Measurements from ENCODE around the gene ELAVL1. TPM values are rescaled to one million over a fixed set of nuclear protein-coding genes. Genes with fewer than 3 reads are reported as not detected.
"Not testable (repeated sequence)": the region's sequence is repeated elsewhere in the genome, so short reads cannot be mapped to it uniquely, and the experiment has no call there.

Gene ELAVL1
- total RNA-seq, 1 donor from 2014 or later, result 55.1 TPM

DNA sequence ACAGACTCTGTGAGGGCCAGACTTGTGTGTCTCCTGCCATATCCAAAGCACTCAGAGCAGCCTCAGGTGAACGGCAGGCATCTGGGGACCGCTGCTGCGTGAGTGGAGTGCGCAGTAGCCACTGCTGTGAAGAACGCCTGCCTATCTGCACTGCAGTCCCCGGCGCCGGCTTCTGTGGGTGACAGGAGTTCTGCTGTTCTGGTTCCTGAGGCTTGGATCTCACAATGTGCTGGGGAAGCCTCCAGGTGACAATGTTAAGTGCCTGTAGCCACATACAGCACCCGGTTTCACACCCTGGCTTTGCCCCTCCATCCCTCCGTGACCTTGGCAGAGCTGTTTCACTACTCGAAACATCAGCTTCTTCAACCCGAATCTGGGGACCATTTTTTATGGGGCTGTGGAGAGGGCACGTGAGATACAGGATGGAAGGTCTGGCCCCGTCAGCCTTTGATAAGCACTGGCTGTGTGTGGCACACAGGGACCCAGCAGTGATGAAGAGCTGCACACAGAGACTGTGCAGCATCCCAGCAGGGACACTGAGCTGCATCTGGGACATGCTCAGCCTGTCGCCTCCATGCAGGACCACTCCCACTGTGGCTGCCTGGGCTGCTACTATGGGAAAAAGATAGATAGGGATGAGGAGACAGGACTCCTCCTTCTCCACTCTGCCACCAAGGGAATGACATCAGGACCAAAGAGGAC lies 28.3 kb downstream of the ELAVL1 start:
- no peak for ATAC-seq
- intact Hi-C loops (cut with DNase I), result no loop called here
- no peak for DNase-seq (ENCODE audit: missing footprints)

DNA sequence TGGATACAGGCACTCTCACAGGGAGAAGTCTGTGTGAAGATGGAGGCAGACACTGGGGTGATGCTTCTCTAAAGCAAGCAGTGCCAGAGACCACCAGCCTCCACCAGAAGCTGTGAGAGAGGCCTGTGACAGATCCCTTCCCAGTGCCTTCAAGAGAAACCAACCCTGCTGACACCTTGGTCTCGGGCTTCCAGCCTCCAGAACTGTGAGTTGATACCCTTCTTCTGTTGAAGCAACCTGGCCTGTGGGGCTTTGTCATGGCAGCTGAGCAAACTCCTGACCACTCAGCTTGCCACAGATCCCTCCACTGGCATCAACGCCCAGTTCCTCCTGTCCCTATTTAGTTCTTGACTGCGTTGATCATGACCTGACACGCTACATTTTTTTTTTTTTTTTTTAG lies 29.0 kb downstream of the ELAVL1 start:
- intact Hi-C loops (cut with DNase I), result no loop called here
- DNase-seq (ENCODE audit: missing footprints), result no peak
- no peak for ATAC-seq

DNA sequence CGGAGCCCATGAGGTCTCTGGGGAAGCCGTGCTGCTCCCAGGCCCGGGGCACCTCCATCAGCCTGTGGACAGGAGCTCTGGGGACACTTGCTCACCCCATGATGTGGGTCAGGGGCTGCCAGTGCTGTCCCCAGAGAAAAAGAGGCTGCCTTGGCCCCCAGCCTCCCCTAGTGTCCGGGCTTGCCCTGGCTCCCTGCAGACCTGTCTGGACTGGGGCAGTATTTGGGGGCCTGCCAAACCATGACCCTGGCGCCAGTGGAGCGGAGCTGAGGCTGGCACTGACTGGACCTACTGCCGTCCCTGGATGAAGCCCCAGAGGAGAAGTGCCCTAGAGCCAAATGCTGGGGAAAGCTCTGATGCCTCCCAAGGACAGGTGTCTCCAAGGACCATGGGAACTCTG lies 30.4 kb downstream of the ELAVL1 start:
- intact Hi-C loops (cut with DNase I), result no loop called here
- peak; percentile 61 for ATAC-seq
- DNase-seq (ENCODE audit: missing footprints), result no peak

DNA sequence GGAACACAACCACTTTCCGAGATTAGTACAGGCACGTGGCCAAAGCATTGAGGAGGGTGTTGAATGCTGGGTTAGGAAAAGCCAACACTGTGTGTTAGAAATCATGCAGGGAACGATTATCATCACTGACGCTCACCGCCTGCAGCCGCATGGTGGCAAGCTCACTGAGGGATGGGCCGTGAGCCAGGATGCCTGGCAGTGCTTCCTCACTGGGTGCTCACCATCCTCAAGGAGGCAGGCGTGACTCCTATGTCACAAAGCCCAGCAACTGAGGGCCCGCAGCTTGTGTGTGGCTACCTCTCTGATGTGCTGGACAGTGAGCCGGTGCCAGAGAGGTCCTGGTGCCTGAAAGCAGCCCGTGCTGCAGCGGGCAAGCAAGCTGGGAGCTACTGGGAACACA lies 31.6 kb downstream of the ELAVL1 start:
- peak; percentile 78 for DNase-seq (ENCODE audit: missing footprints)
- peak; percentile 81 for ATAC-seq
- intact Hi-C loops (cut with DNase I), result loop anchor here (1.0 to 5.0 kb wide), 3 partner anchors 23 to 278 kb away; no protein-coding TSS in a partner anchor

DNA sequence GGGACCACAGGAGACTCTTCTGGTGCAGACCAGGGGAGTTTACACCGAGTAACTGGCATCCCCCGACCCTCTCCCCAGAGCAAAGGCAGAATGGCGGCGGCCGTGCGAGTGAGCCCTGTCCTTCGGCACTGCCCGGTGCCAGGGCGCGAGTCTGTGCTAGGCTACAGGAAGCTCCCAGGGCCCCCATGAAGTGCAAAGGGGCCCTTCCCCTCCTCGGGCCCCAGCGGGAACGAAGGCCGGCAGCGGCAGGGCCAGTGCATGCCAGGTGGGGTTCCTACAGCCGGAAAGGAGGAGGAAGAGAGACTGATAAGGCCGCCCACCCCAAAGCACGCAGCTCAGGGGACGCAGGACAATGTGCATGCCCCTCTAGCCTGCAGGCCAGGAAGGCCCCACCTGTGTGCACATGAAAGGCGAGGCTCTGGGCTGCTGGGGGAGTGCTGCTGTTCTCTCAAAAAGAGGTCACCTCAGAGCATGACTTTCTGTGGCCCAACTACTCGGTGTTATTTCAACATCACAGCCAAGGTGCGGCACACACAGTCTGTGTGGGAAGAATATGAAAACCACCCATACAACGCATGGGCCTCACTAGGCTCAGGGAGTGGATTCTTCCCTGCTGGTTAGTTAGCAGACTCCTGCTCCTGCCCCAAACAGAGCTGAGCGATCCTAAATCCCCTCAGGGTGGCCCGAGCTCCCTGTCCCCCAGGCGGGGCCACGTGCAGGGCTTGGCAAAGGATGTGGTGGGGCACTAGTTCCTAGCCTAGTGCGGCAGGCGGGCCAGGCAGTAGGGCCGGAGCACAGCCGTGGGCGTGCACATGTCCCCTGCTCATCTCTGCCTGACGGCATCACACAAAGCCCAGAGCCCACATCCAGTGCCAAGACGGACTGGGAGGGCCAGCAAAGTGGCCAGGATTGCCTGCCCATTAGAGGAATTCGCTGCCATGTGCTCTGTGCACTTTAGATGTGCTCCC lies 33.6 kb downstream of the ELAVL1 start:
- ATAC-seq, result no peak
- intact Hi-C loops (cut with DNase I), result loop anchor here (5.0 kb wide), 1 partner anchor 280 kb away; no protein-coding TSS in a partner anchor
- no peak for DNase-seq (ENCODE audit: missing footprints)

DNA sequence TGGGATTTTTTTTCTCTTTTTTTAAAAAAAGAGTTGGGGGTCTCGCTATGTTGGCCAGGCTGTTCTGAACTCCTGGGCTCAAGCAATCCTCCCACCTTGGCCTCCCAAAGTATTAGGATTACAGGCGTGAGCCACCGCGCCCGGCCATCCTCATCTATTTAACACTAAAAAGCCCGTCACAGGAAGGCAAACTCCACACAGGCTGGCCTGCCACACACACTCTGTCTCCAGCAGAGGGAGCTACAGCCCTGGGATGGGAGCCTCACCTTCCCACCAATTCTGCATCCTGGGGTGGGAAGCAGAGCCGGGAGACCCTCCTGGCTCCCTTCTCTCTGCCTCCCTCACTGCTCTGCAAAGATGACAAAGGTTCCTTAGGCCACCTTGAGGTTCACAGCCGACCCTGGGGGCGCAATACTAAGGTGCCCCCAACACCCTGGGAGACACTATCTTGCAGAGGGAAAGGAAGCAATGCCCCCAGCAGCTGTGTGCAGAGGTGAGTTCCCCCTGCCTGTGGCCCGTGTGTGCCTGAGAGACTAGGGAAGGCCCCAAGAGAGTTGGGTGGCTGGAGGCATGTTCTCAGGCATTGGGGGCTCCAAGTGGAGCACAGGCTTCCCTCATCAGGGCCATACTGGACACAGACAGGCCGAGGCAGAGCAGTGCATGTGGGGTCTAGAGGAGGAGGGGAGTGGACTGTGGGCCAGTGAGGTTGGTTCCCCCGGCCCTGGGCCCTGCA lies 34.6 kb downstream of the ELAVL1 start:
- ATAC-seq, result no peak
- no peak for DNase-seq (ENCODE audit: missing footprints)
- intact Hi-C loops (cut with DNase I), result loop anchor here (5.0 kb wide), 1 partner anchor 281 kb away; no protein-coding TSS in a partner anchor

DNA sequence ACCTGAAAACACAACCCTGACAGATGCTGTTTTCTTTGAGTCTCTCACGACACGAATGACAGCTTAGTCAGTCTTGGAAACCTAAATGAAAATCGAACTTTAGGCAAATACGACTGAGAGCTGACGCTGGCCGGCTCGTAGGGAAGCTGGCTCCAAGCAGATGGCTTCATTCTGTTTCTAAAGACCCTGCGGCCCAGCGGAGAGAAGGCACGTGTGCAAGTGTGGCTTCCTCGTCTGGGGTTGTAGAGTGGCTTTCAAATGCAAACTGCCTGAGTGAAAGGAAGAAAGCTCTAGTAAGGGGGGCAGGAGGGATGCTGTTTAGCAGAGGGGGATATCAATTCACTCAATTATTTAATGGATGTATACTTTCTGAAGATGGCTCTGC lies 35.9 kb downstream of the ELAVL1 start:
- intact Hi-C loops (cut with DNase I), result no loop called here
- no peak for ATAC-seq
- no peak for DNase-seq (ENCODE audit: missing footprints)

DNA sequence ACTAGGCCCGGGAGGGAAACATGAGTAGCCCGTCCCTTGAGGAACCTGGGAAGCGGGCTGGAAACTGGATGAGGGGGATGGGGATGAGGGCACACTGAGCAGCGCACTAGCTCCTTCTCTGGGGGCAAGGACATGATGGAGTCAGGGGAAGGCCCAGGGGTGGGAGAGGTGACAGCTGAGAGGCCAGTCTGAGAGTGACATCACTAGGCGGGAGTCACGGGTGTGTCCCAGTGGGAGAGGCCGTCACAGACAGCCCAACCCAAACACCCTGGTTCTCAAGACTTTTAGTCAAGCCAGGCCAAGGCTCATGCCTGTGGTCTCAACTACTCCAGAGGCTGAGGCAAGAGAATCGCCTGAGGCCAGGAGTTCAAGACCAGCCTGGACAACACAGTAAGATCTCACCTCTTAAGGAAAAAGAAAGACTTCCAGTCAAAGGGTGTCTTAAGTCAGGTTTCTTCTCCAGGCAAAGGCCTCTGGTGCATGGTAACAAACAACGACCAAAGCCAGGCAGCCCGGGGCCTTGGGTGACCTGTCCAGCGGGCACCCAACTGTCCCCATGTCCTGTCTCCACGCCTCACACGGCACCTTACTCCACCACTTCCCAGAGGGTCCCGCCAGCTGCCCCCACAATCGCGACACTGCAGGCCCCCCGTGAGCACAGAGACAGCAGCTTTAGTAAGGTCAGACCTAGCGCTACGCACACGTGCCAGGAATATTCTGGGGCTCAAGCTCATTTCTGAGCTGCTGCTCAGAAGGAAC lies 36.5 kb downstream of the ELAVL1 start:
- intact Hi-C loops (cut with DNase I), result no loop called here
- ATAC-seq (no peak), DNase-seq (ENCODE audit: missing footprints) (no peak)

DNA sequence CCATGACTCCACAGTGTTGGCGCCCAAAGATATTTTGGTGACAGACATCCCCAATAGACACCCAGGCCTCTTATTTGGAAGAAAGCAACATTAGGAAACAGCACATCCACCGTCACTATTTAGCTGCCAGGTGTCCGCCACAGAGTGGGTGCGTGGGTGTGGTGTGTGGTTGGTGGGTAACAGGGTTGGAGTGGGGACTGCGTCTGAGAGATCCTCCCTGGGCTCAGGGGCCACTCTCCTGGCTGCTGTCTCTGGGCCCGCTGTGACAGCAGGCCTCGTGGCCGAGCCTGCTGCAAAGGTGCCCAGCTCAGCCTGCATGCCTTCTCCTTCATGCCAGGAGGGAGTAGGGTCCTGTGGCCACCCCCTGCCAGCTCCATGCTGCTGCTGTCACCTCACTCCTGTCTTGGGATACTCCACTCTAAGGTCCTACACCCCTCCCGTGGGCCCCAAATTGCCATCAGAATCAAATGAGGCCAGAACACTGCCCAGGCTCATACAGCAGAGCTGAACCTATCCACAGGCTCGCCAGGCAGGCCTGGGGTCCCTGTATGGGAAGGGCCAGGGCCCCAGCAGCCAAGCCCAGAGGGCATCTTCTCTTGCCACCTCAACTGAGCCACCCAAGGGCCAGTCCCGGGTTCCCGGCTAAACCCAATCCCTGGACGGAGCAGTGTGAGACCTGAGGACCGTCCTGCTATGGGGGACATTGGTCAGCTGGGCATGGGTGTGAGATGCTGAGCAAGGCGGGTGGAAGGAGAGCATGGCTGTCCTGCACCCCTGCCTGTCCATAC lies 37.2 kb downstream of the ELAVL1 start:
- ATAC-seq, result no peak
- no peak for DNase-seq (ENCODE audit: missing footprints)
- intact Hi-C loops (cut with DNase I), result no loop called here

DNA sequence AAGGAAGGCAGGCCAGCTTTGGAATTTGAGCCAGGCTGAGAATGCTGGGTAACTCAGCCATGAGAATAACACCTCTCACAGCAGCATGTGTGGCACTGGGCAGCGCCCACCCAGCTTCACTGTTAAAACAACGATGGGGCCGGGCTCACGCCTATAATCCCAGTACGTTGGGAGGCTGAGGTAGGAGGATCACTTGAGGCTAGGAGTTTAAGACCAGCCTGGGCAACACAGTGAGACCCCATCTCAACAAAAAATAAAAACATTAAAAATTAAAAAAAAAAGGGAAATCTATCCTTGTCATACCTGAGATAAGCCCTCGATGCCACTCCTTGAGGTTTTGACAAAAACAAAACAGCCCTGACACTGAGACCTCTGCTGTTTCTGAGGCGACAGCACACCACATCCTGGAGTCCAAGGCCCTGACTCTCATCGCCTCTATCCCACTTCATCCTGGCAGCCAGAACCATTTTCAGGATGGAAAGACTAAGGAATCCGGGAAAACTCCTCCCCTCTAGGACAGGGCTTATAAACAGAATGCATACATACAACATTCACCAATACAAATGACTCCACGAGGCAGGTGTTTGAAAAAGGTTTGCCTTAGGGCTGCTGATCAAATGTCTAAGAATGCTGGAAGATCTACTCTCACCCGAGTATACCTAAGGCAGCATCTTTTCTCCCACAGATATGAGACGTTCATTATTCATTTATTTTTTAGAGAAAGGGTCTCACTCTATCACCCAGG lies 39.3 kb downstream of the ELAVL1 start:
- no peak for ATAC-seq
- intact Hi-C loops (cut with DNase I), result no loop called here
- no peak for DNase-seq (ENCODE audit: missing footprints)

DNA sequence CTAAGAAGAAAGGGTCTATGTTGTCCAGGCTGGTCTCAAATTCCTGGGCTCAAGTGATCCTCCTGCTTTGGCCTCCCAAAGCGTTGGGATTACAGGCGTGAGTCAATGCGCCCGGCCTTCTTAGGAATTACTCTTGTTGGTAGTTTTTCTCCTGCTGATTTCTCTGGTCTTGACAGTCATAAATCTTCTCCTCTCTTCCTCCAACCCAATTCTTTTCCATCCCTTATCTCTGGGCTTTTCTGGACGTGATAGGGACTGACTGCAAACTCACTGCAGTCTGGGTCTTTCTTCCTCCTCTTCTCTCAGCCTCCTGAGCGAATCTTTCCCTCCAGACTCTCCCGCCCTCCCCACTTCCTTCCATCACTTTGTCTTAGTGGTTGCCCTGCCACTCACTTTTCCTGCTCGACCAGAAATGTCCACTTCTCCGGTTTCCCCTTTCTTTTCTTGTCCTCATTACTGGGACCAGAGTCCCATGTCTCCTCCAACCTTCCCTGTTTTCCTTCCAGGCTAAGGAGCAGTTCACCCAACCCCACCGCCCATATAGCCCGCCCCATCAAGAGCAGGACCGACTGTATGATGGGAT lies 40.1 kb downstream of the ELAVL1 start:
- ATAC-seq, result no peak
- DNase-seq (ENCODE audit: missing footprints), result no peak

DNA sequence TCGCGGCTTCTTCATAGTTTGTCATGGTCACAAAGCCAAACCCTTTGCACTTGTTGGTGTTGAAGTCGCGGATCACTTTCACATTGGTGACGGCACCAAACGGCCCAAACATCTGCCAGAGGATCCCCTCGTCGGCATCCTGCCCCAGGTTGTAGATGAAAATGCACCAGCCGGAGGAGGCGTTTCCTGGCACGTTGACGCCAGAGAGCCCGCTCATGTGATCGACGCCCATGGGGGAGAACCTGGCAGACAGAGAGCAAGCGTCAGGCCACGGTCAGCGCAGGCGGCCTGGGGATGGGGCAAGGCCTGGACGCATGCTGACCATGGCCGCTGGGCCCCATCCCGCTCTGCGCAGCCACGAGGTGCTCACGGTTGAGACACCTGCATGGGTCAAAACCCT lies 41.9 kb downstream of the ELAVL1 start:
- ATAC-seq, result no peak
- intact Hi-C loops (cut with DNase I), result no loop called here
- peak; percentile 64 for DNase-seq (ENCODE audit: missing footprints)

More for the DNA sequence above, 40.1 kb downstream of the ELAVL1 start:
- intact Hi-C loops (cut with DNase I), result no loop called here

DNA sequence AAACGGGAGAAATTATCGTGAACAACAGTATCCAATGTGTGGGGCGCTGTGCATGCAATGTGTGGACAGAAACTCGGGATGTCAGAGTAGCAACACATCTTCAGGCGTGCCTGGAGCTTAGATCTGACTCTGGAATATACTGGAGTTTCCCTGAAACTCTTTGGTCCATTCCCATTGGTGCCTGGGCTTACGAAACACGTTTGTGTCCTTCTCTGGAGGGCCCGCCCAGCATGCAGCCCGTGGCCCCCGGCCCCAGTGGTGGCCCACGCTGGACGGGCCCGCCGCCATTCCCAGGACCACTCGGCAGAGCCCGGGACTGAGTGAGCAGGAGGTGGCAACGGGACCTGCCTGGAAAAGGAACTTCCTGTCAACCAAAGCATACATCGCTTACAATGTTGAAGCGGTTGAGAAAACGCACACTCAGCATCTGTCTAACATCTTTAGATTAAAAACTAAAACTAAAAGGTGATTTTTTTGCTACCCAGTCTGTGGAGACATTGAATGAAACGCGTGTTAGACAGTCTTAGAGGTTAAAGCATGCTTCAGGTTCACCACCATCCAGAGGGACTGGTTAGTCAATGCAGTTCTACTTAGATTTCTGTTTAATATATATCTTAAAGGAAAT lies 42.7 kb downstream of the ELAVL1 start:
- peak; percentile 17 for DNase-seq (ENCODE audit: missing footprints)
- no peak for ATAC-seq
- intact Hi-C loops (cut with DNase I), result no loop called here

DNA sequence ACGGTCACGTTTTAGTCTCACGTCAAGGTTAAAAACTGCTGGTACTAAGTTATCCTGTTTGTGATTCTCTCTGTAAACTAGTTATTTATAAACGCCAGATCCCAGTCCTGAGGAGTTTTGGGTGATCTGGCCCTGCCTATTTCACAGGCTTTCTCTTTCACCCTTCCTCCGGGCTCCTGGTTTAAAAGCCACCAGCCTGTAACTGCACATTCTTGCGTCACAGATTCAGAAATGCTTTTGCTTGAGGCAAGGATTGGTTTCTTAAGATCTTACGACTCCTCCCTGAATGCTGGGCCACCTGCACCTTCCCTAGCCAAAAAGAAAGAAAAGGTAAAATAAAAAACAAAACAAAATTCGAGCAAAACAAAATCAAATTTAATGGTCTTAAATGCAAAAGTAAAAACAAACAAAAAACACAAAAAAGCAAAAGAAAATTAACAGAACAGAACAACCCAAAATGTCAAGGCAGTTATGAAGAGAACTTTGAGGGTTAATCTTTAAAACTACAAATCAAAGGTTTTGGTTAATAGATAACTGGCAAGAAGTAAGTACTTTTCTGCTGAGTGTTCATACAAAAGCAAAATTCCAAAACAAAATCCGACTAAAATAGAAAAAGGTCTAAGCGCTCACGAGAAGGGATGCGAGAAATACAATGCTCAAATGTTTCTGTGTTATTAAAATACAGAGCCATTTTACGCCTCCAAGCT lies 43.4 kb downstream of the ELAVL1 start:
- intact Hi-C loops (cut with DNase I), result no loop called here
- DNase-seq (ENCODE audit: missing footprints), result no peak
- no peak for ATAC-seq

DNA sequence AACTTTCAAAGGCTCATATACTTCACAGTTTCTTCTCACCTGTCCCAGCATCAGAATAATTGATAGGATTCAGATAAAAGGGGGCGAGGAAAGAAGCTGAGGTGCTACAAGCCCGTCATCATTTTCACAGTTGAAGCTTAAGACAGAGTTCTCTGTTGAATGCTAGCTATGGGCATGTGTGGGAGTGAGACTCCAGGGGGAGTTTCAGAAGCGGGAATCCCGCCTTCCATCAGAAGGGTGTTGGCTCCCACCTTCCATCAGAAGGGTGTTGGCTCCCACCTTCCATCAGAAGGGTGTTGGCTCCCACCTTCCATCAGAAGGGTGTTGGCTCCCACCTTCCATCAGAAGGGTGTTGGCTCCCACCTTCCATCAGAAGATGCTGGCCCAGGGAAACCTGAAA lies 44.4 kb downstream of the ELAVL1 start:
- intact Hi-C loops (cut with DNase I); ATAC-seq; DNase-seq (ENCODE audit: missing footprints): not testable (repeated sequence)

DNA sequence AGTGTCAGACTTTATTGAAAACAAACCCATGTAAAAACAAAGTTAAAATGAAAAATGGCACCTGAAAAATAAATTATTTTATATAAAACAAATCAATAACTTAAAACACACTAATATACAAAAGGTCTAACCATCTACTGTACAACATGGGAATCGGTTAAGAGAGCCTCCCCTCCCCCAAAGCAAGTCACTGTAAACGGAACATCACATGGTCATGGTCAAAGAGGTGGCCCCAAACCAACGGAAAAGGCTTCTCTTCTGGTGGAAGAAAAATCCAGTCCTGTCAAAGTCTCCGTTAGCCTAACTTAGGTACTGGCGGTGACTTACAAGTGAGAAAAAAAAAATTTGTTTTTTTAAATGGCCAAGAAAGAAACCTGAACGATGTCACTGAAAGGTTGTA lies 46.2 kb downstream of the ELAVL1 start:
- intact Hi-C loops (cut with DNase I), result no loop called here
- ATAC-seq (no peak), DNase-seq (ENCODE audit: missing footprints) (no peak)

Data from Right ventricle myocardium inferior (tissue), 1 donor.